GM21423 (cell line): Measurements from ENCODE around the gene PKD1L1.
A peak's percentile ranks its signal among the peaks of the same experiment; 100 is the strongest.

Source experiments
- ATAC-seq: cut with Tn5 transposase; IDR thresholded peaks from one replicate; pipeline ENCODE4 v1.9.1; 2021; ENCODE audit warnings: mild to moderate bottlenecking, moderate library complexity; ENCODE audit not compliant: unreplicated experiment

The PKD1L1 gene

DNA sequence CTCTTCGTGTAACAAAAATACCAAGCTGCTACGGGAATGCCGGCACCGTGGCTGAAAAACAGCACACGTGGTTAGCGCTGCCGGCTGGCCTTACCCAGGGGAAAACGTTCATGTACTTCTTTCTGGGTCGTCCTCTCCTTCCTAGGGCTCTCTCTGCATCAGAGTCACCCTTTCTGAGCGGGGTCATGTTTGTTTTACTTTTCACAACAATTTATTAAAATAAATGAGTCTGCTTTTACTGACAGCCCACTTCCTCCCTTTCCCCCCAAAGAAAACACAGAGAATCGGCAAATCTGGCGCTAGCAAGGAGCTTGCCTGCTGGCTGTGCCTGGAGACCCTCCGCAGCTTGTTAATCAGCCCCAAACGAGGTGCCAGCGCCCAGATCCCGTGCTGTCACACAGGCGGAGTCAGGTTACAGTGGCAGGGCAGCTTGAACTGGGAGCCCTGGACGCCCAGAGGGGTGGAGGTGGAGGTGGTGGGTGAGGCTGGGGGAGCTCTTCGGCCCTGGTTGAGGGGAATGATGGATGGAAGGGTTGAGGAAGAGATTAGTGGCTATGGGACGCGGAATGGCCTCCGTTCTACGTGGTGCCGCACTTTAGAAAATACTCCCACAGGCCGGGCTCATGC, 204.2 kb downstream of the PKD1L1 start:
- no peak for ATAC-seq

DNA sequence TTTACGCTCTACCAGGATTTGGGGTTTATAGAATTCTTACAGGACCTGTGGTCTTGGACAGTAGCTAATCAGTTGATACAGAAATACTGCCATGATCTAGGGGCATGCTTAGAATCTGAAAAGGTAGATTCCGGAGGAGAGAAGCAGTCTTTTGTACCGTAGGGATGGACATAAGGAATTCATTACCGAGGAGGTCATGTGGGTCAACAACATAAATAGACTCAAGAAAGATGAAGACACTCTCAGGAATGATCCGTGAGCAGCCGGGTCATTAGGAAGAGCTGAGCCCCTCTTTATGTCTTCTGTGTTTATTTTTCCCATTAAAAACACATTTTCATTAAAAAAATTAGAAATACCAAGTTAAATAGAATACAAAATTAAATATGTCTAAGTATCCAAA, 206.3 kb downstream of the PKD1L1 start:
- ATAC-seq: no peak

DNA sequence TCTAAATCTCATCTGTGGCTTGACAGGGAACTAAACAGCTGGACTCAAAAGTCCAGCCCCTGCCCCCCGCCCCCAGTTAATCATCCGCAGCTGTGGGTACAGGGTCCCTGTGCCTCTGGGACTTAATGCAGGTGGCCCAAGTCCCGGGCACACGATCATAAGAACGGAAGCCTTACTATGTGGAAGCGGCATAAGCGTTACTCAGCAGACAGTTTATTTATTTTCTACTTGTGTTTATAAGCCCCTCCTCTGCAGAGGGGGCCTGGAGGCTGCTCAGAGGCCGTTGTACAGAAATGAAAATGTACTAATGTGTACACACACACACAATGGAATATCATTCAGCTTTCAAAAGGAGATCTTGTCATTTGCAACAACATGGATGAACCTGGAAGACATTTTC, 208.4 kb downstream of the PKD1L1 start:
- ATAC-seq: no peak

DNA sequence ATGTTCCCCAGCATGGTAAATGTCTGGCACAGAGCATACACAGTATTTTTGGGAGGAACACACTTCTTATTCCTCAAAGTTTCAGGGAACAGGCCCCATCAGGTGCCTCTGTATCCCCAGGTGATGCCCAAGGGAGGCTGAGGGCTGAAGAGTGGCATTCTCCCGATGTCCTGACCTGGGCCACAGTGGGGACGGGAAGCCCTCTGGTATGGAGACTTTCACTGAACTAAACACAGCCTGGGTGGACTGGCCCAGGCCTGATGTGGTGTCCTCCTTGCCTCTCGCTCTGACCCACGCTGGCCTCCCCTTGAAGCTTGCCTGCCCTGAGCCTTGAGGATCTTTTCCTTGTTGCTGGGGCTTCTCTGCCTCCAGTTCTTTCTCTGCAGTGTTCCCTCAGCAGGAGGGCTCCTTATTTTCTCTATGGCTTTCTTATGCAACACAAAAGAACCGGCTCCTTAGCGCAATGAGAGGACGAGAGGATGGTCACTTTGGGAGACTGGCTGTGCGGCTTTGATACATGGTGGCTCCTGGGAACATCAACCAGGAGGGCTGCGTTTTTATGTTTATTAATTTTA, 208.9 kb downstream of the PKD1L1 start:
- no peak for ATAC-seq

DNA sequence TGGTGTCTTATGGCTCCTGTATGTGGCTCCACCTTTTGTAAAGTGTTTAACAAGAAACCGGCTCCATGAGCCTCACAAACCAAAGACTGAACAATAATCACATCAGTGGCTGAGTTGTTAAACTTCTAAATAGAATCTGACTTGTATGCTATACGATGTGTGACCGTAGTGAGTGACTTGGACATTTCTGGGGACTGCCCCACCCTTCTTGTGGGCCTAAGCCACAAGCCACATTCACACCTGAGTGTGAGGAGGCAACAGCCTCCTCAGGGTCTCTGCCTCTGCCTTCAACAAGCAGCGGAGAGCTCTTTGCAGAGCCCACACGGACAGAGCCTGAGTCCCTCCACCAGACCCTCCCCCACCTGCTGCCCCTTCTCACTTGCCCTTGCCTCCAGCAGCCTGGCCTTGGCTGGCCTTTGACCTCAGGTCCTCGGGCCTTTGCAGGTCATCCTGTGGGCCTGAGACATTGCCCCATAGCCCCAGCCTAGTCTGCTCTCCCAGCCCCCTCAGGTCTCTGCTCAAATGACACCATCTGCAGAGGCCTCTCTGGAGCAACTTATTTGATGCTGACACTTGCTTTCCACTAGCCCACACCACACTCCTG, 209.6 kb downstream of the PKD1L1 start:
- ATAC-seq: peak; percentile 74

DNA sequence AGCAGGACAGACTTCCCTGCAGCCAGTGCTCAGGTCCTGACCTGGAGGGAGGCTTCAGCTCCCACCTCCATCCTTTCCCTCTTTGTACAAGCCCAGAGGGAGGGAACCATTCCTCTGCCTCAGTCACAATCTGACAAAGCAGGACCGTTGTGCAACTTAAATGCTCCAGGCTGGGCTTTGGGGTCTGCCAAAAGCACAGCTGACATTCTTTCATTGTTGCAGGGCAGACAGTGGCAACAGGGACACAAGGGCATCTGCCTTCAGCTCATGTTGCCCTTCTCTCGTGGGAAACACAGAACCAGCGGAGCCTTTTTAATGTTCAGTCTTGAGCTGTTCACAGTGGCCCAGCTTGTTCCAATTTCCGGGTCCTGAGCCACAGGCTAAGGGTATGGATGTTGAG, 210.7 kb downstream of the PKD1L1 start:
- ATAC-seq: no peak

DNA sequence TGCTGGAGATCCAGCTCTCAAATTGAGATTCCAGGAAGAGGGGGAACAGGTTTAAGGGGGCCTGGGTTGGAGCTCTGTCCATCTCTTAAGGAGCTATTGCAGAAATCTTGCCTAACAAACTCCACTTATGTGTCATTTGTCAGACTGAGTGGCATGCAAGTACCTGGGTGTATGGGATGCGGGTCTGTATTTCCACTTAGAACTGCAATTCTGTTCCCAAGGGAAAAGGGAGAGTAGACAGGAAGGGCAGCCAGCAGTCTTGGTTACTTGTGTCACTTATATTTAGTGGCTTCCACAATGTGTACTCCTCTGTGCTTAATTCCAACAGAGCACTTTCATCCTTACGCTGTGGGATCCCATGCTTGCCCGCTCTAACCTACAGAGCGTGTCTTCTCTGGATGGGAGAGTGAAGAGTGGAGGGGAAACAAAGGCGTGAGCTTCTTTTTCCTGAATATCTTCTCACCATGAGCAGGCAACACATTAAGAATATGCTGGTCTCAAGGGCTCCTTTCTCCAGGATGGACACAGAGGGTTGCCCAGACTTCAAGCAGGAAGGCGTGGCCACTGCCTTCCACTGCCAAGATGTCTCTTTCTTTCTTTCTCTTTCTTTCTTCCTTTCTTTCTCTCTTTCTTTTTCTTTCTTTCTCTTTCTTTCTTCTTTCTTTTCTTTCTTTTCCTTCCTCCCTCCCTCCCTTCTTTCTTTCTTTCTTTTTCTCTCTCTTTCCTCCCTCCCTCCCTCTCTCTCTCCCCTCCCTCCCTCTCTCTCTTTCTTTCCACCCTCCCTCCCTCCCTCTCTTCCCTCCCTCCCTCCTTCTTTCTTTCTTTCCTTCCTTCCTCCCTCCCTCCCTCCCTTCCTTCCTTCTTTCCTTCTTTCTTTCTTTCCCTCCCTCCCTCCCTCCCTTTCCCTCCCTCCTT, 212.6 kb downstream of the PKD1L1 start:
- ATAC-seq: no peak

DNA sequence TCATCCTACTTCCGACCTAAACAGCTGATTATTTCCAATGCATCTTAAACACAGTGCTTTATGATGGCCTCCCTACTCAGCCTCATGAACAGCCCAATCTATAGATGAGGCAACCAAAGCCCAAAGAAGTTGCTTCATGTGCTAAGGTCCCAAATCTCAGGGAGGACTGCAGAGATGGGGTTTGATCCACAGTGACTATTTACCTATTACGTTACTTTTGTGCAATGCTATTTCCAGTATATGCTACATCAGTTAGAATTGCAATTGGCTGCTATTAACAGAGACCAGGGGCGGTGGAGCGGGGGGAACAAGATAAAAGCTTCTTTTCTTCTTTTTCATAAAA, 213.3 kb downstream of the PKD1L1 start:
- no peak for ATAC-seq

DNA sequence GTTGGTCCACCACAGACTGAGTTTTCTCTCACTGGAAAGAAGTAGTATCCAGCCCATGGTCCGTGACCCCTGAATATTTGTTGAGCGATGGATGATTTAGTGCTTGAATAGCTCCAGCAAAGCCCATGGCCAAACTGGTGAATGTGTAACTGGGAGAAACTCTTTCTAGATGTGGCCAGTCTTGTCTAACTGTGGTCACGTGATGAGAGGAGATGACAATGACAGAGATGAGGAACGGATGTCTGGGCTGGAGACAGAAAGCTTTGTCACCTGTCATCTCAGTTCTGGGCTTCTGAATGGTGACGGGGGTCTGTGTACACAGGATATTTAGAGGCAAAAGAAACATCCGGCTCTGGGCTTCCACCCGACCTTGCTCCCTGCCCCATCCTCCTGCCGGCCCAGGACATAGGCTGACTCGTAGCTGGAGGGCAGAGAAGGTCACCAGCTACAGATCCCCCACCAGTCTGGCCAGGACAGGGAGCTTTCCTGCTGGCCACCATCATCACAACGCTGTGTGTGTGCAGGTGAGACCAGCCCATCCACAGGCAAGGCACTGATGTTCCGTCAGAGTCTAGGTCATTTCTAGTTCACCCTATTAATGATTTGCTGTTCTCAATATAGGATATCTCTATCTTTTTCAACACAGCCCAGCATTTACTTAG, 213.8 kb downstream of the PKD1L1 start:
- ATAC-seq: no peak

DNA sequence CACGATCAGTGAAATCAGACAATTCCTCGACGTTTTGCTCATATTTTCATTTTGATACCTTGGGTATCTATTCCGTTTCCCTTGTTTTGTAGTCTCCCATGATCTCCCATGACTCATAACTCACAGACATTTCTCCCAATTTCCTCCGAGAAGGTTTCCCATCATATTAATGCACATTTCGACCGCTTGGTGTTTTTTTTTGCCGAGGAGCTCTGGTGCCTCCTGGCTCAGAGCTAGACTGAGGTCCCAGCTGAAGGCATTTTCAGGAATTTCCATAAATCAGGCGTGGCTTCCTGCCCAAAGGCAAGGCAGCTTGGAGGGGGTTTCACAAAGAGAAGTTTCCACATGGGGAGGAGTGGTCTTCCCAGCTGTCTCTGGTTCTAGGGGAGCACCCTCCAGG, 218.1 kb downstream of the PKD1L1 start:
- no peak for ATAC-seq

DNA sequence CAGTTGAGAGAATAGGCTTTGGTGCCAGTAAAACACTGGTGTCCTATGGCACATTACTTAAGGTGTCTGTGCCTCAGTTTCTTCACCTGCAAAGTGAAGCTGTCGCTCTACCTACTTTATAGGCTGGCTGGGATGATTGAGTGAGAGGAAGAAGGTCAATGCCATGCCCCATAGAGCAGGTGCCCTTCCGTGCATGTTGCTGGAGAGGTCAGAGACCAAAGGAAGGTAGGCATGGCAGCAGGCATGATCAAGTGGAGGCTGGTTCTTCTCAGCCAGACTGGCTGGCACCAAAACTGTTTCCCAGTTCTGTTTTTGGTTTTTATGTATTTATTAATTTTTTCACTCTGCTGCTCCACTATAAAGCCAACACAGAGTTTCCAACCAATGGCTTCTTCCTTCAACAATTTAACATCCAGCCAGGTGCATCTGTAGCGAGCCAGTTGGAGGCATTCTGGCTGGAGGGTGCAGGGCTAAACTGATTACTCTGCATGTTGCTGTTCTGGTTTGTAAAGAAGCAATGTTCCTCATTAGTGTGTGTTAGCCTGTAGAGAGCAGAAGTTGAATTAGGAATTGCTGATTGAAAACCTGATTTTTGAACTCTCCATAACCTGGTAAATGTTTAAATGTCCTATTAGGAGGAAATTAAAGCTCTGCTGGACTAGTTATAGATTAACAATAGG, 222.1 kb downstream of the PKD1L1 start:
- no peak for ATAC-seq

DNA sequence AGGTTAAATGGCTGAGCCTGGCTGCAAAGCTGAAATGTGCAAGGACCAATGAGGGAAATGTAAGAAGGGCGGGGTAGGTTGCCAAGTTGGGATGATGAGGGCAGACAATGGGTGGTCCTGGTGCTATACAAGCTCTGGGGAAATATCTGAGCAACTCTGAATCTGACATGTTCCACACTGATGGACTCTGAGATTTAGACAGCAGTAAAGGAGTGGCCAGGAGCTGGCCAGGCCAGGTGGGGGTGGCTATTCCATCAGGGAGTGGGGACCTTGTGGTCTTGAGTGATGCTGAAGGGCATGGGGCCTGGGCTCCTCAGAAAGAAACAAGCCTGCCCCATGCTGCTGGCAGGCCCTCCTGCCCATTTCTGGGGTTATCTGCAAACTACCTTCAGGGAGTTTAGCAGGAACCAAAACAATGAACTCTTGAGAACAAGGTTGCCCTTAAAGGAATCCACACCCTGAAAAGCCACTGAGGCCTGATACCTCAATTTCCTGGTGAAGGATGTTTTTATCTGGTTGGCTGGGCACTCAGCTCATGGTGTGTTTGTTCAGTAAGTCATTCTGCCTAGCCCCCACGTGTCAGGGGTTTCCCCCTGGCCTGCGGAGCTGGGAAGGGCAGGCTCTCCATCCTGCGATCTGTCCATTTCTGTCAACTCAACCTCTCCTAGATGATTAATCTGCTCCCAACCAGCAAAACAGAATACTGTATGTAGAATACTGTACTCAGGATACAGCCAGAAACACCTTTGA, 223.1 kb downstream of the PKD1L1 start:
- ATAC-seq: no peak
